Measurements from ENCODE around the gene APBA3. TPM values are rescaled to one million over a fixed set of nuclear protein-coding genes. Genes with fewer than 3 reads are reported as not detected.

Gene APBA3
- polyA plus RNA-seq, 2 of the 4 experiments (the other 2 are of a cell fraction), result 5.5 to 10.0 TPM

DNA sequence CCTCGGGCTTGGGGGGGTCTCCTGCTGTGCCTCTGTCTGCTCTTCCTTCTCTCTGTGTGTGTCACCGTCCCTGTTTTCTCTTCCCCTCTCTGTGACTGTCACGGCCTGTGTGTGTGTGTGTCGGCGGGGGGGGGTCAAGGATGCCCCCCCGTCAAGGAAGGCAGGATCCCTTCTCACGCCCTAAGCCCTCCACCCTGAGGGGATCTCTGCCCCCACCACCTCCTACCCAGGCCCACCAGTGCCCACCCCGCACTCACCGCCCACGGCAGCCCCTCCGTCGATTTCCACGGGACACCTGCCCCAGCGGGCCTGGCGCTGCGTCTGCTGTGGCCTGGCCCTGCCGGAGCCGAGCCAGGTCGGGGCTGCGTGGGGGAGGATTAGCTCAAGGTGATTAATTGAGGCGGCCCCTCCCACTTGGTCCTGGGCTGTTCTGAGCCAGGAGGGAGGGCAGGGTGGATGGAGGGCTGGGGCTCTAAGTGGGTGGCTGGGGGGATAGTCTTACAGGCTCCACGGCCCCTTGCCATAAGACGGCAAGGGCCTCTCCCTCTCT, 10.5 kb upstream of the APBA3 start, which contains the start of gene RAX2:
Gene RAX2, minus strand, starts transcription at position 323 of the 550 bp plus-strand sequence. CDS start 486 bp downstream, outside the sequence.
- Histone ChIP-seq H3K27ac (no peak within 1 kb of the TSS), H3K4me1 (no peaks in the 10 kb centered on the region), H3K9me3 (no peaks in the 10 kb centered on the region), H3K4me2 (no peak within 1 kb of the TSS), H3K4me3 (no peak within 1 kb of the TSS)
- ChIA-PET POLR2A (interaction anchor here (1.1 kb wide), 1 partner anchor 9 kb away, joined by 4 read pairs; no protein-coding TSS in a partner anchor), CTCF (no interaction called here)
- WGBS (ENCODE audit: missing lambda C conversion rate), result 47% methylated on average over 10 of the region's 23 CpGs
- no peak for DNase-seq (ENCODE audit: low read depth in 1 of 2, low spot score in 1 of 2)
- TF ChIP-seq NR3C1 (IDR thresholded peaks at IDR 0.05) (no peak), HOXB13 (CRISPR knock-in tag; IDR thresholded peaks at IDR 0.05; ENCODE audit: low read depth) (no peak), BHLHE40 (IDR thresholded peaks at IDR 0.05; ENCODE audit: low read depth, low read length) (no peak), CBX2 (IDR thresholded peaks at IDR 0.05; ENCODE audit: borderline replicate concordance, low read depth) (no peak), ZSCAN20 (CRISPR knock-in tag; IDR thresholded peaks at IDR 0.05) (no peak), EP300 (IDR thresholded peaks at IDR 0.05) (no peak), ZC3H11A (IDR thresholded peaks at IDR 0.05) (no peak), MAFK (IDR thresholded peaks at IDR 0.05; ENCODE audit: partially characterized antibody) (no peak), TFCP2L1 (CRISPR knock-in tag; IDR thresholded peaks at IDR 0.05) (no peak), NFE2L2 (conservative IDR thresholded peaks at IDR 0.05; ENCODE audit: low read length) (no peak), JUNB (IDR thresholded peaks at IDR 0.05) (no peak), CHD4 (IDR thresholded peaks at IDR 0.05; ENCODE audit: borderline replicate concordance) (no peak), ESRRA (IDR thresholded peaks at IDR 0.05; ENCODE audit: borderline replicate concordance, low read length) (no peak), KDM5A (IDR thresholded peaks at IDR 0.05) (no peak)
- TF ChIP-seq, protein P1, sequence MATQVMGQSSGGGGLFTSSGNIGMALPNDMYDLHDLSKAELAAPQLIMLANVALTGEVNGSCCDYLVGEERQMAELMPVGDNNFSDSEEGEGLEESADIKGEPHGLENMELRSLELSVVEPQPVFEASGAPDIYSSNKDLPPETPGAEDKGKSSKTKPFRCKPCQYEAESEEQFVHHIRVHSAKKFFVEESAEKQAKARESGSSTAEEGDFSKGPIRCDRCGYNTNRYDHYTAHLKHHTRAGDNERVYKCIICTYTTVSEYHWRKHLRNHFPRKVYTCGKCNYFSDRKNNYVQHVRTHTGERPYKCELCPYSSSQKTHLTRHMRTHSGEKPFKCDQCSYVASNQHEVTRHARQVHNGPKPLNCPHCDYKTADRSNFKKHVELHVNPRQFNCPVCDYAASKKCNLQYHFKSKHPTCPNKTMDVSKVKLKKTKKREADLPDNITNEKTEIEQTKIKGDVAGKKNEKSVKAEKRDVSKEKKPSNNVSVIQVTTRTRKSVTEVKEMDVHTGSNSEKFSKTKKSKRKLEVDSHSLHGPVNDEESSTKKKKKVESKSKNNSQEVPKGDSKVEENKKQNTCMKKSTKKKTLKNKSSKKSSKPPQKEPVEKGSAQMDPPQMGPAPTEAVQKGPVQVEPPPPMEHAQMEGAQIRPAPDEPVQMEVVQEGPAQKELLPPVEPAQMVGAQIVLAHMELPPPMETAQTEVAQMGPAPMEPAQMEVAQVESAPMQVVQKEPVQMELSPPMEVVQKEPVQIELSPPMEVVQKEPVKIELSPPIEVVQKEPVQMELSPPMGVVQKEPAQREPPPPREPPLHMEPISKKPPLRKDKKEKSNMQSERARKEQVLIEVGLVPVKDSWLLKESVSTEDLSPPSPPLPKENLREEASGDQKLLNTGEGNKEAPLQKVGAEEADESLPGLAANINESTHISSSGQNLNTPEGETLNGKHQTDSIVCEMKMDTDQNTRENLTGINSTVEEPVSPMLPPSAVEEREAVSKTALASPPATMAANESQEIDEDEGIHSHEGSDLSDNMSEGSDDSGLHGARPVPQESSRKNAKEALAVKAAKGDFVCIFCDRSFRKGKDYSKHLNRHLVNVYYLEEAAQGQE (IDR thresholded peaks at IDR 0.05), result no peak
- TF ChIP-seq, protein P2, sequence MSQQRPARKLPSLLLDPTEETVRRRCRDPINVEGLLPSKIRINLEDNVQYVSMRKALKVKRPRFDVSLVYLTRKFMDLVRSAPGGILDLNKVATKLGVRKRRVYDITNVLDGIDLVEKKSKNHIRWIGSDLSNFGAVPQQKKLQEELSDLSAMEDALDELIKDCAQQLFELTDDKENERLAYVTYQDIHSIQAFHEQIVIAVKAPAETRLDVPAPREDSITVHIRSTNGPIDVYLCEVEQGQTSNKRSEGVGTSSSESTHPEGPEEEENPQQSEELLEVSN (IDR thresholded peaks at IDR 0.05; ENCODE audit: borderline replicate concordance, low read depth), result no peak
- TF ChIP-seq, protein P3, sequence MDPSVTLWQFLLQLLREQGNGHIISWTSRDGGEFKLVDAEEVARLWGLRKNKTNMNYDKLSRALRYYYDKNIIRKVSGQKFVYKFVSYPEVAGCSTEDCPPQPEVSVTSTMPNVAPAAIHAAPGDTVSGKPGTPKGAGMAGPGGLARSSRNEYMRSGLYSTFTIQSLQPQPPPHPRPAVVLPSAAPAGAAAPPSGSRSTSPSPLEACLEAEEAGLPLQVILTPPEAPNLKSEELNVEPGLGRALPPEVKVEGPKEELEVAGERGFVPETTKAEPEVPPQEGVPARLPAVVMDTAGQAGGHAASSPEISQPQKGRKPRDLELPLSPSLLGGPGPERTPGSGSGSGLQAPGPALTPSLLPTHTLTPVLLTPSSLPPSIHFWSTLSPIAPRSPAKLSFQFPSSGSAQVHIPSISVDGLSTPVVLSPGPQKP (IDR thresholded peaks at IDR 0.05; ENCODE audit: low read depth, low read length), result no peak
- TF ChIP-seq, protein P4, sequence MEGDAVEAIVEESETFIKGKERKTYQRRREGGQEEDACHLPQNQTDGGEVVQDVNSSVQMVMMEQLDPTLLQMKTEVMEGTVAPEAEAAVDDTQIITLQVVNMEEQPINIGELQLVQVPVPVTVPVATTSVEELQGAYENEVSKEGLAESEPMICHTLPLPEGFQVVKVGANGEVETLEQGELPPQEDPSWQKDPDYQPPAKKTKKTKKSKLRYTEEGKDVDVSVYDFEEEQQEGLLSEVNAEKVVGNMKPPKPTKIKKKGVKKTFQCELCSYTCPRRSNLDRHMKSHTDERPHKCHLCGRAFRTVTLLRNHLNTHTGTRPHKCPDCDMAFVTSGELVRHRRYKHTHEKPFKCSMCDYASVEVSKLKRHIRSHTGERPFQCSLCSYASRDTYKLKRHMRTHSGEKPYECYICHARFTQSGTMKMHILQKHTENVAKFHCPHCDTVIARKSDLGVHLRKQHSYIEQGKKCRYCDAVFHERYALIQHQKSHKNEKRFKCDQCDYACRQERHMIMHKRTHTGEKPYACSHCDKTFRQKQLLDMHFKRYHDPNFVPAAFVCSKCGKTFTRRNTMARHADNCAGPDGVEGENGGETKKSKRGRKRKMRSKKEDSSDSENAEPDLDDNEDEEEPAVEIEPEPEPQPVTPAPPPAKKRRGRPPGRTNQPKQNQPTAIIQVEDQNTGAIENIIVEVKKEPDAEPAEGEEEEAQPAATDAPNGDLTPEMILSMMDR (IDR thresholded peaks at IDR 0.05), result no peak
- TF ChIP-seq, protein P5, sequence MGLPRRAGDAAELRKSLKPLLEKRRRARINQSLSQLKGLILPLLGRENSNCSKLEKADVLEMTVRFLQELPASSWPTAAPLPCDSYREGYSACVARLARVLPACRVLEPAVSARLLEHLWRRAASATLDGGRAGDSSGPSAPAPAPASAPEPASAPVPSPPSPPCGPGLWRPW (IDR thresholded peaks at IDR 0.05), result no peak
- no peak for FAIRE-seq
- no peak for ATAC-seq

Data from A549 (cell line).